ENCODE data around the gene C2orf42.

DNA sequence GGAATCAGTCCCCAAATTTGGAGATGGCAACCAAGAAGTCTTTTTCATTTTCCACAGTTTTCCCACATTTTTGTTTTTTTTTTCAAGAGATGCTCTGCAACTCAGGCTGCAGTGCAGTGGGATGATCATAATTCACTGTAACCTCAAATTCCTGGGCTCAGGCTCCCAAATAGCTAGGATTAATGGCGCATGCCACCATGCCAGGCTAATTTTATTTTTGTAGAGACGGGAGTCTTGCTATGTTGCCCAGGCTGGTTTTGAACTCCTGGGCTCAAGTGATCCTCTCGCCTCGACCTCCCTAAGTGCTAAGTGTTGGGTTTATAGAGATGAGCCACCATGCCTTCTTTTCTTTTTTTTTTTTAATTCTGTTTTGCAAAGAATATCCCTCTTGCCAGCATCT, 68.3 kb downstream of the C2orf42 start:
- TF ChIP-seq, protein P1, sequence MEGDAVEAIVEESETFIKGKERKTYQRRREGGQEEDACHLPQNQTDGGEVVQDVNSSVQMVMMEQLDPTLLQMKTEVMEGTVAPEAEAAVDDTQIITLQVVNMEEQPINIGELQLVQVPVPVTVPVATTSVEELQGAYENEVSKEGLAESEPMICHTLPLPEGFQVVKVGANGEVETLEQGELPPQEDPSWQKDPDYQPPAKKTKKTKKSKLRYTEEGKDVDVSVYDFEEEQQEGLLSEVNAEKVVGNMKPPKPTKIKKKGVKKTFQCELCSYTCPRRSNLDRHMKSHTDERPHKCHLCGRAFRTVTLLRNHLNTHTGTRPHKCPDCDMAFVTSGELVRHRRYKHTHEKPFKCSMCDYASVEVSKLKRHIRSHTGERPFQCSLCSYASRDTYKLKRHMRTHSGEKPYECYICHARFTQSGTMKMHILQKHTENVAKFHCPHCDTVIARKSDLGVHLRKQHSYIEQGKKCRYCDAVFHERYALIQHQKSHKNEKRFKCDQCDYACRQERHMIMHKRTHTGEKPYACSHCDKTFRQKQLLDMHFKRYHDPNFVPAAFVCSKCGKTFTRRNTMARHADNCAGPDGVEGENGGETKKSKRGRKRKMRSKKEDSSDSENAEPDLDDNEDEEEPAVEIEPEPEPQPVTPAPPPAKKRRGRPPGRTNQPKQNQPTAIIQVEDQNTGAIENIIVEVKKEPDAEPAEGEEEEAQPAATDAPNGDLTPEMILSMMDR (IDR thresholded peaks at IDR 0.05; ENCODE audit: low read depth, low read length, poor library complexity, severe bottlenecking): no peak
- no peak for TF ChIP-seq EZH2phosphoT487 (IDR thresholded peaks at IDR 0.05; ENCODE audit: borderline replicate concordance, low read length)

Data from DOHH2 (cell line).